Left lung (tissue), 10 donors: Measurements from ENCODE around the gene HS3ST2. TPM values are rescaled to one million over a fixed set of nuclear protein-coding genes. Genes with fewer than 3 reads are reported as not detected.

Source experiments
- ATAC-seq: fragments of 200-7000 bp; cut with Tn5 transposase; one replicate; pipeline ENCODE4 v1.9.1; 2020; ENCODE audit warnings: moderate library complexity
- DNase-seq, 4 donors: peaks; one replicate each; pipeline ENCODE4 v3.0.0-alpha.2; 2013 to 2020
- H3K27ac ChIP-seq, 2 donors: fragments of 200-600 bp; sonication (generic) in 1 of 2; one replicate each; pipeline versions ENCODE4 v1.5.0 to v1.8.0; 2020 to 2021
- H3K27me3 ChIP-seq, 2 donors: fragments of 200-600 bp; sonication (generic) in 1 of 2; one replicate each; pipeline versions ENCODE4 v1.5.0 to v1.8.0; 2020 to 2021
- H3K36me3 ChIP-seq, 2 donors: fragments of 200-600 bp; sonication (generic) in 1 of 2; one replicate each; pipeline versions ENCODE4 v1.5.0 to v1.8.0; 2020 to 2021
- H3K4me1 ChIP-seq, 2 donors: fragments of 200-600 bp; one replicate each; pipeline ENCODE4 v1.8.0; 2021
- H3K4me3 ChIP-seq, 2 donors: fragments of 200-600 bp; sonication (generic) in 1 of 2; one replicate each; pipeline versions ENCODE4 v1.5.0 to v1.8.0; 2020 to 2021; ENCODE audit warnings: mild to moderate bottlenecking in 1 of 2
- H3K9me3 ChIP-seq, 2 donors: fragments of 200-600 bp; sonication (generic) in 1 of 2; one replicate each; pipeline versions ENCODE4 v1.5.0 to v1.8.0; 2020 to 2021
- CTCF ChIP-seq, 2 donors: fragments of 200-600 bp; sonication (generic) in 1 of 2; IDR thresholded peaks; one replicate each; pipeline versions ENCODE4 v1.5.0 to v1.8.0; 2021; ENCODE audit warnings: antibody characterized with exemption in 2 of 2
- intact Hi-C, 2 donors: fragments of 100-400 bp; cut with DNase I; formaldehyde crosslinking; loops; one replicate each; pipeline versions ENCODE4 v1.11.2 to v1.14.2; 2022
- polyA plus RNA-seq, 6 donors: library from polyadenylated mRNA; unstranded; fragments of 120-200 nt; gene quantifications; one replicate each; pipeline ENCODE4 v1.2.1, GENCODE V29; 2013; ENCODE audit not compliant: insufficient read length in 6 of 6
- total RNA-seq, 2 donors: library from RNA; stranded (reverse); fragmentation: NEBNext Ultra II Directional; extraction: Animal tissue kit (Norgen Biotek cat#: 25700); gene quantifications; one replicate each; pipeline ENCODE4 v1.2.1, GENCODE V29; 2021
- donor health status: DM: no; HTN: yes; CAD: no.
- donor health status: DM: no; HTN: no; CAD: no.

The HS3ST2 gene
- total and polyA plus RNA-seq, 8 donors, result 0.07 to 8.6 (median 3.2) TPM; not detected in 4

- Histone ChIP-seq H3K27ac (no peak overlapping the region), H3K36me3 (no peaks in the 10 kb centered on the region), H3K9me3 (no peaks in the 10 kb centered on the region), H3K4me3 (no peak overlapping the region), H3K4me1 (no peaks in the 10 kb centered on the region), H3K27me3 (peaks cover 0 to 20% of the 10 kb centered on the region in 2 donors)
- no peak for TF ChIP-seq CTCF (IDR thresholded peaks at IDR 0.05)
- intact Hi-C loops, result no loop called here
- no peak for DNase-seq
- ATAC-seq, result no peak
These were observed 35.6 kb downstream of the HS3ST2 start for GRCh38 chr16:22849517-22849916.

GRCh38 chr16:22855231-22855630 is 41.3 kb downstream of the HS3ST2 start:
- TF ChIP-seq CTCF (IDR thresholded peaks at IDR 0.05), result no peak
- Histone ChIP-seq H3K9me3 (no peaks in the 10 kb centered on the region), H3K27ac (no peak overlapping the region), H3K36me3 (no peaks in the 10 kb centered on the region), H3K27me3 (peaks cover 0 to 4% of the 10 kb centered on the region in 2 donors), H3K4me1 (no peaks in the 10 kb centered on the region), H3K4me3 (no peak overlapping the region)
- DNase-seq (no peak), ATAC-seq (no peak)
- intact Hi-C loops, result no loop called here

GRCh38 chr16:22857296-22858025 is 43.5 kb downstream of the HS3ST2 start:
- no peak for DNase-seq
- H3K4me1 ChIP-seq, result no peaks in the 10 kb centered on the region

GRCh38 chr16:22859925-22860324 is 46.0 kb downstream of the HS3ST2 start:
- no peak for DNase-seq
- Histone ChIP-seq H3K36me3 (no peaks in the 10 kb centered on the region), H3K9me3 (no peaks in the 10 kb centered on the region), H3K27me3 (peaks cover 0 to 4% of the 10 kb centered on the region in 2 donors), H3K4me1 (no peaks in the 10 kb centered on the region), H3K4me3 (no peak overlapping the region), H3K27ac (no peak overlapping the region)
- TF ChIP-seq CTCF (IDR thresholded peaks at IDR 0.05), result no peak
- intact Hi-C loops, result no loop called here
- ATAC-seq, result no peak

More at GRCh38 chr16:22857296-22858025, 43.5 kb downstream of the HS3ST2 start:
- Histone ChIP-seq H3K27ac (no peak overlapping the region), H3K9me3 (no peaks in the 10 kb centered on the region), H3K27me3 (peaks cover 0 to 4% of the 10 kb centered on the region in 2 donors), H3K4me3 (no peak overlapping the region), H3K36me3 (no peaks in the 10 kb centered on the region)
- TF ChIP-seq CTCF (IDR thresholded peaks at IDR 0.05), result no peak
- intact Hi-C loops, result no loop called here
- ATAC-seq, result no peak

- no peak for DNase-seq
These were observed 47.6 kb downstream of the HS3ST2 start for GRCh38 chr16:22861580-22861979.

More at GRCh38 chr16:22861580-22861979, 47.6 kb downstream of the HS3ST2 start:
- Histone ChIP-seq H3K4me1 (no peaks in the 10 kb centered on the region), H3K27me3 (peaks cover 0 to 4% of the 10 kb centered on the region in 2 donors), H3K36me3 (no peaks in the 10 kb centered on the region), H3K4me3 (no peak overlapping the region), H3K9me3 (no peaks in the 10 kb centered on the region), H3K27ac (no peak overlapping the region)
- TF ChIP-seq CTCF (IDR thresholded peaks at IDR 0.05), result no peak
- intact Hi-C loops, result no loop called here
- ATAC-seq, result no peak
